NCI-H446 (cell line): ENCODE results near the gene STXBP5L.
"Not testable (repeated sequence)": the region's sequence is repeated elsewhere in the genome, so short reads cannot be mapped to it uniquely, and the experiment has no call there.

Experiments used
- DNase-seq, 2 experiments: peaks; one replicate each; lab custom pipeline; 2025; lab: John Stamatoyannopoulos, UW

Gene STXBP5L

GRCh38 chr3:121018917-121019321 is 110.9 kb downstream of the STXBP5L start:
- no peak for DNase-seq

- no peak for DNase-seq
Measured at GRCh38 chr3:121063628-121064027, 155.6 kb downstream of the STXBP5L start.

GRCh38 chr3:121064121-121064520 is 156.1 kb downstream of the STXBP5L start:
- DNase-seq: no peak

DNA sequence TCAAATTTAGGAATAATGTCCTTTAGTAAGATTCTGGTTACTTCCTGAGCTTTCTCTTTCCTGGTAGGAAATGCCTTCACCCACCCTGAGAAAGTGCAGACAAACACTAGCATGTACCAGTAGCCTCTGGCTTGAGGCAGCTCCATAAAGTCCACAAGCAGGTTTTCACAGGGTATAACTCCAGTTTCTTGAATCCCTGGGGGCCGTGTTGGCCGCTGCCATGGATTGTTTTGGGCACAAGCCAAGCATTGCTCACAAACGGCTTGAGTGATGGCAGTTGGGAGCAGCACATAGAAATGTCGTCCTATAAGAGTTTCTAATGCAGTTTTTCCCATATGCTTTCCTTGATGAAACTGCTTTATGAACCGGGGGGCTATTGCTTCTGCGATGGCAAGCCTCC is 164.1 kb downstream of the STXBP5L start:
- peak; percentile 87 to 96 for DNase-seq

DNA sequence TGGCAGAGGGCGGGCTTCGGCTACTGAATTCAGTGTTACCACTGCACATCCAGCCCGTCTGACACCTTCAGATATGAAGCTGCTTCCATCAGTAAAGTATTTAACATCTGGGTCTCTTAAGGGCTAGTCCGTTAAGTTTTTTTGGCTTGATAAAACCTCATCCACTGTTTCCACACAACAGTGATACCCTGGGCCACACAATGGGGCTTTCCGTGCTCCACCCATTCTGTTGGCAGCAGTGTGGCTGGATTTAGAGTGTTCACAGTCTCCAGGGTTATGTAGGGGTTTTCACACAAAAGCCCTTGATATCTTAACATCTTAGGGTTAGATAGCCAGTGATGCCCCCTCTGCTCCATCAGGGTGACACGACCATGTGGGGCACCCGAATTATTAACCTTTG is 165.0 kb downstream of the STXBP5L start:
- DNase-seq: no peak

DNA sequence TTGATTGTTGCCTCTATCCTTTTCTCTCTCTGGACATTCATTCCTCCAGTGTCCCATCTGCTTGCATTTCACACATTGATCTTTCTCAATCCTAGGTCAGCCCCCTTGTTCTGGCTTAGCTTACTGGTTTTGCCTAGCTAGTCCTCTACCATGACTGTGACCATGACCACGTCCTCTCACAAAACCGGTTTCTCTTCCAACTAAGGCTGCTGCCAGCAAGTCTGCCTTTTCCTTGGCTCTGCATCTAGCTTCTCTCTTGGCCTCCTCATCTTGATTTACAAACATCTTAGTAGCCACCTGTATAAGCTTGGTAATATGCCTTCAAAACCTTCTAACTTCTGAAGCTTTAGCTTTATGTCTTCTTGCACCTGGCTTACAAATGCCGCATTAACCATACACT is 167.2 kb downstream of the STXBP5L start:
- no peak for DNase-seq

GRCh38 chr3:121078378-121079101 is 170.5 kb downstream of the STXBP5L start:
- DNase-seq: not testable (repeated sequence)

DNA sequence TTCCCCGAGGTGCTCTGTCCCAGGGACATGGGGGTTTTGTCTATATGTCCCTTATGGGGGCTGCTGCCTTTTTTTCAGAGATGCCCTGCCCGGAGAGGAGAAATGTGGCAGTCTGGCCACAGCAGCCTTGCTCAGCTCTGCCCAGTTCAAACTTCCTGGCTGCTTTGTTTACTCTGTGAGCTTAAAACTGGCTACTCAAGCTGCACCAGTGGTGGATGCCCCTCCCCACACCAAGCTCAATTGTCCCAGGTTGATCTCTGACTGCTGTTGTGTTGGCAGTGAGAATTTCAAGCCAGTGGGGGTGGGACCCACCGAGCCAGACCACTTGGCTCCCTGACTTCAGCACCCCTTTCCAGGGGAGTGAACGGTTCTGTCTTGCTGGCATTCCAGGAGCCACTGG is 188.9 kb downstream of the STXBP5L start:
- no peak for DNase-seq

GRCh38 chr3:121111086-121111485 is 203.1 kb downstream of the STXBP5L start:
- not testable (repeated sequence) for DNase-seq

DNA sequence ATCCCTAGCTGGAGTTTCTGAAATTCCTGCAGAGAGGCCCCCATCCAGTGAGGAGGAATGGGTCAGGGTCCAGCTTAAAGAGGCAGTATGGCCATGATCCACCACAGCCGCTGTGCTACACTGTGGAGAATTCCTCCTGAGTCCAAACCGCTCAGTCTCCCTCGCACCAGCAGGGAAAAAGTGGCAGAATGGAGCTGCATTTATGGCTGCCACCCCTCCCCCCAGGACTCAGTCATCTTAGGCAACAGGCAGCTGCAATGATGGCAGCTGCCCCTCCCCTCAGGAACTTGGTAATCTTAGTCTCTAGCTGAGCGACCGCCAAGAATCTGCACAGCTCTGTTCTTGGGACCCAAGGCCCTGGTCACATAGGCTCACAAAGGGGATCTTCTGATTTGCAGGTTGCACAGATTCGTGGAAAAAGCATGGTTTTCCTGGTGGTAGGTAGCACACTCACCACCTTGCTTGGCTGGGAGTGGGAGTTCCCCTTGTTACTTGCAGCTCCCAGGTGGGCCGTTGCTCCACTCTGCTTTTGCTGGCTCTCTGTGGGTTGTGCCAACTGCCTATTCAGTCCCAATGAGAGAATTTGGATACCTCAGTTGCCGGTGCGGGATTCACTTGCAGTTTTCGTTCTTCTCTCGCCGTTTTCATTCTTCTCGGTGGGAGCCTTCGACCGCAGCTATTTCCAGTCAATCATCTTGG is 204.1 kb downstream of the STXBP5L start:
- DNase-seq: no peak

- DNase-seq: peak in 1 of 2 experiments; percentile 41
Measured at GRCh38 chr3:121126033-121126706, 218.2 kb downstream of the STXBP5L start.

- no peak for DNase-seq
Measured at GRCh38 chr3:121126707-121127035, 218.7 kb downstream of the STXBP5L start.

- DNase-seq: peak; percentile 32 to 46
Measured at GRCh38 chr3:121152573-121152972, 244.6 kb downstream of the STXBP5L start.

DNA sequence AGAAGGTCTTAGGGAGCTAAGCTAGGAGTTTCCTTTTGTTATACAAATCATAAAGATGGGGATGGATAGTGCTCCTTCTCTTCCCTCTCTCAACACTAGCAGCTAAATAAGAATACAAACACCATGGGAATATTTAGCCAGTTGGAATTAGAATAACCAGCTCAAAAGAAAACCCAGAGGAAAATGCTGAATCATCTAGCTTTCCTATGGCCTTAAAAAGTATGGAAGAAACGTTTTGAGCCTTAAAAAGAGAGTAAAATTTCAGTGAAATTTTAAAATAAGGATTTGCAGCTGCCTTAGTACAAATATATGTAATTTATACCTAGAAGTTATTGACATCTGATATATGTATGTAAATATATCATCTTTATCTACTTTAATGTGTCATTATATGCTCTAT is 245.8 kb downstream of the STXBP5L start:
- DNase-seq: no peak

- DNase-seq: no peak
Measured at GRCh38 chr3:121155028-121155427, 247.0 kb downstream of the STXBP5L start.

GRCh38 chr3:121165397-121165837 is 257.4 kb downstream of the STXBP5L start:
- DNase-seq: no peak

- DNase-seq: no peak
Measured at GRCh38 chr3:121167374-121168139, 259.6 kb downstream of the STXBP5L start.

GRCh38 chr3:121175083-121175482 is 267.1 kb downstream of the STXBP5L start:
- DNase-seq: no peak

DNA sequence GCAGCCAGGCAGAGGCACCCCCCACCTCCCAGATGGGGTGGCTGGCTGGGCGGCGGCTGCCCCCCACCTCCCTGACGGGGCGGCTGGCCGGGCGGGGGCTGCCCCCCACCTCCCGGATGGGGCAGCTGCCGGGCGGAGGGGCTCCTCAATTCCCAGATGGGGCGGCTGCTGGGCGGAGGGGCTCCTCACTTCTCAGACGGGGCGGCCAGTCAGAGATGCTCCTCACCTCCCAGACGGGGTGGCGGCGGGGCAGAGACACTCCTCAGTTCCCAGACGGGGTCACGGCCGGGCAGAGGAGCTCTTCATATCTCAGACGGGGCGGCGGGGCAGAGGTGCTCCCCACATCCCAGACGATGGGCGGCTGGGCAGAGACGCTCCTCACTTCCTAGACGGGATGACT is 282.6 kb downstream of the STXBP5L start:
- not testable (repeated sequence) for DNase-seq

GRCh38 chr3:121202573-121202972 is 294.6 kb downstream of the STXBP5L start:
- no peak for DNase-seq

GRCh38 chr3:121223116-121223515 is 315.1 kb downstream of the STXBP5L start:
- DNase-seq: no peak

DNA sequence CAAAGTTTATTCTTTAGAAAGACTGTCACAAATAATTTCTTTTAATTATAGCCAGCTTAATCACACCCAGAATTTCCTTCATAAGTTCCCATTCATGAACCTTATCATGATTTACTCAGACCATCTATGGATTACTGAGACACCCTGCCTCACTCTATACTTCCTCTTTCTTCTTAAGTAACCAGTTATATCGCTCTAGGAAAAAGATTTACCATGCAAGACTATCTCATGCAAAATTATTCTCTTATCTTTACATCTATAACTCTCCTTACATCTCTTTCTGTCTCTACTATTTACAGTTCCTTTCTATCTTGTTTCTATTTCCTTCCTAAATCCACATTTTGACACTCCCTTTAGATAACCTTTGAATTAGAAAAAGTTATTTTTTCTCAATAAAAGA is 321.0 kb downstream of the STXBP5L start:
- DNase-seq: no peak
